Neuronal stem cell (in vitro differentiated cells): ENCODE results near the gene OR10H3. TPM values are rescaled to one million over a fixed set of nuclear protein-coding genes. Genes with fewer than 3 reads are reported as not detected.

Source experiments
- DNase-seq: peaks from one replicate; pipeline ENCODE4 v3.0.0-alpha.2; 2013; ENCODE audit warnings: low spot score
- H2AFZ ChIP-seq: one replicate; pipeline ENCODE4 v1.6.1; 2013; ENCODE audit warnings: mild to moderate bottlenecking, low read length, inconsistent platforms
- H2AK5ac ChIP-seq: 2 replicates; pipeline ENCODE4 v1.6.1; 2013; ENCODE audit warnings: low read depth, mild to moderate bottlenecking, inconsistent platforms, low read length, moderate library complexity, mixed read lengths
- H2BK120ac ChIP-seq: 2 replicates; pipeline ENCODE4 v1.6.1; 2013; ENCODE audit warnings: low read depth, mild to moderate bottlenecking, inconsistent platforms, low read length, moderate library complexity, mixed read lengths
- H2BK12ac ChIP-seq: one replicate; pipeline ENCODE4 v1.6.1; 2013; ENCODE audit warnings: low read length, inconsistent platforms
- H2BK15ac ChIP-seq: 2 replicates; pipeline ENCODE4 v1.6.1; 2013; ENCODE audit warnings: mild to moderate bottlenecking, low read length, inconsistent platforms, mixed read lengths
- H2BK5ac ChIP-seq: one replicate; pipeline ENCODE4 v1.6.1; 2013; ENCODE audit warnings: inconsistent platforms, mild to moderate bottlenecking, low read length, moderate library complexity
- H3K14ac ChIP-seq: one replicate; pipeline ENCODE4 v1.6.1; 2013; ENCODE audit warnings: low read length, inconsistent platforms
- H3K18ac ChIP-seq: 2 replicates; pipeline ENCODE4 v1.6.1; 2013; ENCODE audit warnings: low read length, inconsistent platforms
- H3K23ac ChIP-seq: 2 replicates; pipeline ENCODE4 v1.6.1; 2013; ENCODE audit warnings: low read depth, mild to moderate bottlenecking, mixed read lengths, low read length, inconsistent platforms; ENCODE audit not compliant: poor library complexity
- H3K27ac ChIP-seq: replicated peaks from 3 replicates; pipeline ENCODE4 v1.5.1; 2013; ENCODE audit warnings: low read length, inconsistent platforms
- H3K27me3 ChIP-seq, 3 experiments: 2 replicates each; pipeline ENCODE4 v1.6.1; 2013; ENCODE audit warnings: low read length in 3 of 3, mild to moderate bottlenecking in 2 of 3, inconsistent platforms in 1 of 3, low read depth in 1 of 3, mixed read lengths in 1 of 3, moderate library complexity in 1 of 3; ENCODE audit not compliant: control insufficient read depth in 3 of 3, insufficient read depth in 3 of 3
- H3K36me3 ChIP-seq, 2 donors: replicated peaks in 1 of 2; 2 replicates each; pipeline ENCODE4 v1.6.1; 2013; ENCODE audit warnings: low read length in 2 of 2; ENCODE audit not compliant: control insufficient read depth in 2 of 2, insufficient read depth in 2 of 2
- H3K4ac ChIP-seq: 2 replicates; pipeline ENCODE4 v1.6.1; 2013; ENCODE audit warnings: inconsistent platforms, mild to moderate bottlenecking, low read length, moderate library complexity
- H3K4me1 ChIP-seq, 2 donors: 1 replicate in 1 of 2; 2 replicates in 1 of 2; pipeline ENCODE4 v1.6.1; 2013; ENCODE audit warnings: low read length in 2 of 2, low read depth in 1 of 2; ENCODE audit not compliant: control insufficient read depth in 2 of 2, insufficient read depth in 1 of 2
- H3K4me2 ChIP-seq: one replicate; pipeline ENCODE4 v1.6.1; 2013; ENCODE audit warnings: mild to moderate bottlenecking, low read length, inconsistent platforms; ENCODE audit not compliant: insufficient read depth, poor library complexity, severe bottlenecking
- H3K4me3 ChIP-seq, 2 donors: 2 replicates each; pipeline ENCODE4 v1.5.1; 2013; ENCODE audit warnings: low read length in 2 of 2, mild to moderate bottlenecking in 2 of 2, inconsistent platforms in 1 of 2, moderate library complexity in 1 of 2
- H3K79me1 ChIP-seq: one replicate; pipeline ENCODE4 v1.6.1; 2013; ENCODE audit warnings: low read depth, mild to moderate bottlenecking, inconsistent platforms, low read length, moderate library complexity
- H3K9ac ChIP-seq: one replicate; pipeline ENCODE4 v1.6.1; 2013; ENCODE audit warnings: mild to moderate bottlenecking, low read depth, low read length, inconsistent platforms; ENCODE audit not compliant: poor library complexity
- H3K9me3 ChIP-seq, 2 donors: replicated peaks in 1 of 2; 2 replicates each; pipeline versions ENCODE3 to v1.6.1; 2013; ENCODE audit warnings: low read length in 2 of 2, mild to moderate bottlenecking in 2 of 2, inconsistent platforms in 1 of 2, low read depth in 1 of 2, mixed read lengths in 1 of 2, moderate library complexity in 1 of 2; ENCODE audit not compliant: control insufficient read depth in 2 of 2, insufficient read depth in 1 of 2
- H4K8ac ChIP-seq: one replicate; pipeline ENCODE4 v1.6.1; 2013; ENCODE audit warnings: low read depth, mild to moderate bottlenecking, inconsistent platforms, low read length, moderate library complexity
- H4K91ac ChIP-seq: one replicate; pipeline ENCODE4 v1.6.1; 2013; ENCODE audit warnings: low read length, low read depth, mild to moderate bottlenecking, inconsistent platforms; ENCODE audit not compliant: poor library complexity
- WGBS, 2 donors: extraction: QIAGEN DNeasy Blood & Tissue Kit; methylation state at CpG; one replicate each; pipeline ENCODE4 v1.1.7; 2013; ENCODE audit warnings: missing lambda C conversion rate in 2 of 2, mixed read lengths in 1 of 2; ENCODE audit not compliant: insufficient read length in 2 of 2, insufficient replicate concordance in 1 of 2; ENCODE audit errors: extremely low coverage in 2 of 2; 5-methylcytosine and 5-hydroxymethylcytosine counted together
- polyA plus RNA-seq, 2 experiments: library from polyadenylated mRNA; stranded (reverse); fragments of 200-250 nt; gene quantifications; one replicate each; pipeline ENCODE4 v1.2.3, GENCODE V29; 2013

The OR10H3 gene
- polyA plus RNA-seq (2013, experiment 1 of 2), result not detected
- polyA plus RNA-seq (2013, experiment 2 of 2), result not detected

- no peak within 1 kb of the TSS for H3K4me3 ChIP-seq
- no peak within 1 kb of the TSS for H2AK5ac ChIP-seq
- H3K14ac ChIP-seq, result no peak within 1 kb of the TSS
- no CpG with 5 or more reads among the region's 4 CpGs for WGBS, 2 donors
- no peak within 1 kb of the TSS for H3K9ac ChIP-seq
- H3K23ac ChIP-seq, result no peak within 1 kb of the TSS
- H2BK120ac ChIP-seq, result no peak within 1 kb of the TSS
- no peaks in the 10 kb centered on the region for H3K4me1 ChIP-seq
- no peak within 1 kb of the TSS for H4K91ac ChIP-seq
- no peak within 1 kb of the TSS for H3K4me2 ChIP-seq
- no peak within 1 kb of the TSS for H2AFZ ChIP-seq
- no peak within 1 kb of the TSS for H2BK15ac ChIP-seq
- no peak within 1 kb of the TSS for H2BK12ac ChIP-seq
- H4K8ac ChIP-seq, result no peak within 1 kb of the TSS
- H3K4ac ChIP-seq, result no peak within 1 kb of the TSS
- no peak within 1 kb of the TSS for H2BK5ac ChIP-seq
- no peaks in the 10 kb centered on the region for H3K36me3 ChIP-seq
- H3K27me3 ChIP-seq, result no peaks in the 10 kb centered on the region
- no peak within 1 kb of the TSS for H3K18ac ChIP-seq
- no peaks in the 10 kb centered on the region for H3K79me1 ChIP-seq
- no peak for DNase-seq
- H3K27ac ChIP-seq, result no peak within 1 kb of the TSS
- peaks cover 0 to 8% of the 10 kb centered on the region in 2 donors for H3K9me3 ChIP-seq
These were observed at the start of gene OR10H3 for GRCh38 chr19:15737722-15738121. Gene OR10H3, plus strand, starts transcription at chr19:15737985. Its CDS starts 3,408 bp downstream, at chr19:15741393.

- H2BK5ac ChIP-seq, result no peak overlapping the region
- H3K18ac ChIP-seq, result no peak overlapping the region
- no peak overlapping the region for H3K4me2 ChIP-seq
- no peaks in the 10 kb centered on the region for H3K4me1 ChIP-seq
- no peak overlapping the region for H3K9ac ChIP-seq
- H4K91ac ChIP-seq, result no peak overlapping the region
- H3K4me3 ChIP-seq, result peak overlapping the region in 1 of 2 donors; percentile 41
- no peak overlapping the region for H2AK5ac ChIP-seq
- no peaks in the 10 kb centered on the region for H3K36me3 ChIP-seq
- peaks cover 0 to 24% of the 10 kb centered on the region in 2 donors for H3K9me3 ChIP-seq
- no CpG with 5 or more reads among the region's 19 CpGs for WGBS, 2 donors
- no peak overlapping the region for H4K8ac ChIP-seq
- no peak overlapping the region for H3K23ac ChIP-seq
- H3K4ac ChIP-seq, result no peak overlapping the region
- DNase-seq, result no peak
- no peaks in the 10 kb centered on the region for H3K27me3 ChIP-seq
- H3K27ac ChIP-seq, result no peak overlapping the region
- H2BK12ac ChIP-seq, result no peak overlapping the region
- H3K14ac ChIP-seq, result no peak overlapping the region
- H2AFZ ChIP-seq, result peak overlapping the region; percentile 59
- no peak overlapping the region for H2BK120ac ChIP-seq
- H3K79me1 ChIP-seq, result no peaks in the 10 kb centered on the region
- no peak overlapping the region for H2BK15ac ChIP-seq
These were observed 41.1 kb upstream of the OR10H3 start for GRCh38 chr19:15696654-15697194.

- Histone ChIP-seq H3K79me1 (no peaks in the 10 kb centered on the region), H3K27ac (no peak overlapping the region), H2BK120ac (no peak overlapping the region), H2BK5ac (no peak overlapping the region), H3K27me3 (no peaks in the 10 kb centered on the region), H2BK12ac (no peak overlapping the region), H3K4me2 (no peak overlapping the region), H4K91ac (no peak overlapping the region), H2AFZ (no peak overlapping the region), H2BK15ac (no peak overlapping the region), H3K9me3 (peaks cover 0 to 23% of the 10 kb centered on the region in 2 donors), H4K8ac (no peak overlapping the region), H3K4ac (no peak overlapping the region), H3K18ac (no peak overlapping the region), H3K4me3 (peak overlapping the region in 1 of 2 donors; percentile 22), H3K4me1 (no peaks in the 10 kb centered on the region), H3K23ac (no peak overlapping the region), H2AK5ac (no peak overlapping the region), H3K36me3 (no peaks in the 10 kb centered on the region), H3K14ac (no peak overlapping the region), H3K9ac (no peak overlapping the region)
- no peak for DNase-seq
- no CpG with 5 or more reads among the region's 4 CpGs for WGBS, 2 donors
These were observed 35.8 kb upstream of the OR10H3 start for GRCh38 chr19:15701757-15702533.

GRCh38 chr19:15702534-15702930, 35.3 kb upstream of the OR10H3 start:
- no peak overlapping the region for H2AFZ ChIP-seq
- H3K23ac ChIP-seq, result no peak overlapping the region
- no peak overlapping the region for H3K18ac ChIP-seq
- H3K79me1 ChIP-seq, result no peaks in the 10 kb centered on the region
- no peak overlapping the region for H4K8ac ChIP-seq
- no peak overlapping the region for H3K9ac ChIP-seq
- no peaks in the 10 kb centered on the region for H3K4me1 ChIP-seq
- no peaks in the 10 kb centered on the region for H3K27me3 ChIP-seq
- no peaks in the 10 kb centered on the region for H3K36me3 ChIP-seq
- no peak overlapping the region for H3K4me3 ChIP-seq
- no peak overlapping the region for H2BK12ac ChIP-seq
- DNase-seq, result no peak
- no peak overlapping the region for H2BK5ac ChIP-seq
- H2AK5ac ChIP-seq, result no peak overlapping the region
- H3K14ac ChIP-seq, result no peak overlapping the region
- no peak overlapping the region for H3K27ac ChIP-seq
- no CpG with 5 or more reads among the region's 7 CpGs for WGBS, 2 donors
- no peak overlapping the region for H4K91ac ChIP-seq
- H3K4me2 ChIP-seq, result no peak overlapping the region
- no peak overlapping the region for H3K4ac ChIP-seq
- H3K9me3 ChIP-seq, result peaks cover 0 to 19% of the 10 kb centered on the region in 2 donors
- no peak overlapping the region for H2BK120ac ChIP-seq
- no peak overlapping the region for H2BK15ac ChIP-seq
